ENCODE results near the gene RBMS3. TPM values are rescaled to one million over a fixed set of nuclear protein-coding genes. Genes with fewer than 3 reads are reported as not detected.

RBMS3 gene
- total and polyA plus RNA-seq, 2 donors (not counting 1 experiment from before 2014, with no cell fraction given): 26.9 to 68.4 TPM

DNA sequence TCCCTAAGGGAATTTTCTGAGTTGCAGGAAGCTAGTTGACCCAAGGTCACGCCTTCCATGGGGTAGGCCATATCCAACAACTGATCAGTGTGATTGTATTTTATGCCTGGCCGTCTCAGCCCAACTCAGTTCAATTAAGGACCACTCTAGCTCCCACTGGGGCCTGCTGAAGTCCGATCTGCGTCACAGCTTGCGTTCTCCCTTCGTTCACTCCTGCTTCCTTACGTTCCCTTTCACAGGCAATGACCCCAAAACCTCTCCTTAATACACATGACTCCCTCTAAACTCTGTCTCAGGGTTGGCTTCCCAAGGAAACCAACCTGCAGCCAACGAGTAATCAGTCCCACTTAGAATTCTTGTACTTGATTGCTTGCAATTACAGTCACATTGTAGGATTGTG, 428.0 kb downstream of the RBMS3 start:
- H3K9me3 ChIP-seq (ENCODE audit: control insufficient read depth, insufficient read depth, low read depth, low read length): no peaks in the 10 kb centered on the region
- no peaks in the 10 kb centered on the region for H3K36me3 ChIP-seq (ENCODE audit: control insufficient read depth, insufficient read depth, low read length)
- no peak for DNase-seq (ENCODE audit: low read depth in 2 of 2)
- H3K79me2 ChIP-seq (ENCODE audit: control insufficient read depth, insufficient read depth, low read length): no peaks in the 10 kb centered on the region
- no peaks in the 10 kb centered on the region for H3K4me1 ChIP-seq (ENCODE audit: control insufficient read depth, extremely low read depth, insufficient read depth, low read length)
- no peak overlapping the region for H3K9ac ChIP-seq (ENCODE audit: insufficient read depth, low read length)
- H2AFZ ChIP-seq (ENCODE audit: low read length): no peak overlapping the region
- no peak for TF ChIP-seq EZH2 (IDR thresholded peaks at IDR 0.05; ENCODE audit: low read length, missing control alignments)
- TF ChIP-seq, protein P1, sequence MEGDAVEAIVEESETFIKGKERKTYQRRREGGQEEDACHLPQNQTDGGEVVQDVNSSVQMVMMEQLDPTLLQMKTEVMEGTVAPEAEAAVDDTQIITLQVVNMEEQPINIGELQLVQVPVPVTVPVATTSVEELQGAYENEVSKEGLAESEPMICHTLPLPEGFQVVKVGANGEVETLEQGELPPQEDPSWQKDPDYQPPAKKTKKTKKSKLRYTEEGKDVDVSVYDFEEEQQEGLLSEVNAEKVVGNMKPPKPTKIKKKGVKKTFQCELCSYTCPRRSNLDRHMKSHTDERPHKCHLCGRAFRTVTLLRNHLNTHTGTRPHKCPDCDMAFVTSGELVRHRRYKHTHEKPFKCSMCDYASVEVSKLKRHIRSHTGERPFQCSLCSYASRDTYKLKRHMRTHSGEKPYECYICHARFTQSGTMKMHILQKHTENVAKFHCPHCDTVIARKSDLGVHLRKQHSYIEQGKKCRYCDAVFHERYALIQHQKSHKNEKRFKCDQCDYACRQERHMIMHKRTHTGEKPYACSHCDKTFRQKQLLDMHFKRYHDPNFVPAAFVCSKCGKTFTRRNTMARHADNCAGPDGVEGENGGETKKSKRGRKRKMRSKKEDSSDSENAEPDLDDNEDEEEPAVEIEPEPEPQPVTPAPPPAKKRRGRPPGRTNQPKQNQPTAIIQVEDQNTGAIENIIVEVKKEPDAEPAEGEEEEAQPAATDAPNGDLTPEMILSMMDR (conservative IDR thresholded peaks at IDR 0.05 in 1 of 2, IDR thresholded peaks at IDR 0.05 in 1 of 2; ENCODE audit: low read depth in 1 of 2, low read length in 2 of 2): no peak
- H4K20me1 ChIP-seq (ENCODE audit: control insufficient read depth, extremely low read depth, insufficient read depth, low read length): no peaks in the 10 kb centered on the region
- no peak overlapping the region for H3K27ac ChIP-seq (ENCODE audit: insufficient read depth, low read length)
- H3K4me3 ChIP-seq (replicated peaks in 1 of 4; ENCODE audit: control extremely low read depth in 1 of 4, insufficient read depth in 1 of 4, low read depth in 3 of 4, low read length in 4 of 4): no peak overlapping the region
- no peaks in the 10 kb centered on the region for H3K27me3 ChIP-seq (ENCODE audit: control insufficient read depth, insufficient read depth, low read length)
- no peak overlapping the region for H3K4me2 ChIP-seq (ENCODE audit: extremely low read depth, insufficient read depth, low read length)

DNA sequence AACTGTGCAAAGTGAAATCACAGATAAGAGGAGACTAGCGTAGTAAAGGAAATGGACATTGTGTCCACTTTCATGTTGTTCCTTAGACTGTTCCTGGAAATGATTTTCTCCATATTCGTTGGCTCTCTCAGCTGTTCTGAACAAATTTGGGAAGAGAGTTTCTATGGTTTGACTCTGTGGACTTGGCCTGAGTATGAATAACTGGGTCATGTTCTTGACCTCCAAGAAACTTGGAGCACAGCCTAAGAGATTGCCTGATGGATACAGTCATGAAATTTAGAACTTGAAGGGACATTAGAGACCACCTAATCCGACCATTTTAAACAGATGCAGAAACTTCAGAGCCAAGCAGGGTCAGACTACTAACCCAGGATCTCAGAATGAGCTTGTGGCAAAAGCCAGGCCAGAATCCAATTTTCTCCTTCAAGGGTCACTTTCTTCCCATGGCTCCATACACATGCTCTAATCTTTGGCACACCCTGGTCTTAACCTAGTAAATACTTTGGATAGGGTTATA, 430.4 kb downstream of the RBMS3 start:
- H3K27ac ChIP-seq (ENCODE audit: insufficient read depth, low read length): no peak overlapping the region
- DNase-seq (ENCODE audit: low read depth in 2 of 2): peak in 1 of 2 donors; percentile 31

DNA sequence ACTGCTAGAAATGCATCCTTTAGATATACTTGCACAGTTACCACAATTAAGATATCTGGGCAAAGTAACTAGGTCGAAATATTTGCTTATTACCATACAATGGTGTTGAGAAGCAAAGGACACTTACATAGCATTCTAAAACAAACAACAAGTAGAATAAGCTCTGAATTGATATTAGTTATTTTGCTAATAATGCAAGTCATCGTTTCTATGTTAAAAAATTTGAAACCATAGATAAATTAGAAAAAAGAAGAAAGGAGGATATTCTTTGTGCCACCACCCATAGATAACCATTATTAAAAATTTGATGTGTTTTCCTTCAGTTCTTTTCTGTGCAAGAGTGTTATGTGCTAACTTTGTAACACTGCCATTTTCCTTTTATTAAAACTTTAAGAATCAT, 435.3 kb downstream of the RBMS3 start:
- no peak for DNase-seq (ENCODE audit: low read depth in 2 of 2)
- Histone ChIP-seq H3K4me2 (ENCODE audit: extremely low read depth, insufficient read depth, low read length) (no peak overlapping the region), H3K79me2 (ENCODE audit: control insufficient read depth, insufficient read depth, low read length) (no peaks in the 10 kb centered on the region), H3K36me3 (ENCODE audit: control insufficient read depth, insufficient read depth, low read length) (no peaks in the 10 kb centered on the region), H3K27me3 (ENCODE audit: control insufficient read depth, insufficient read depth, low read length) (no peaks in the 10 kb centered on the region), H3K9me3 (ENCODE audit: control insufficient read depth, insufficient read depth, low read depth, low read length) (no peaks in the 10 kb centered on the region), H3K4me3 (replicated peaks in 1 of 4; ENCODE audit: control extremely low read depth in 1 of 4, insufficient read depth in 1 of 4, low read depth in 3 of 4, low read length in 4 of 4) (no peak overlapping the region), H4K20me1 (ENCODE audit: control insufficient read depth, extremely low read depth, insufficient read depth, low read length) (no peaks in the 10 kb centered on the region), H3K4me1 (ENCODE audit: control insufficient read depth, extremely low read depth, insufficient read depth, low read length) (no peaks in the 10 kb centered on the region), H3K27ac (ENCODE audit: insufficient read depth, low read length) (no peak overlapping the region), H3K9ac (ENCODE audit: insufficient read depth, low read length) (no peak overlapping the region), H2AFZ (ENCODE audit: low read length) (no peak overlapping the region)
- no peak for TF ChIP-seq EZH2 (IDR thresholded peaks at IDR 0.05; ENCODE audit: low read length, missing control alignments)
- TF ChIP-seq, protein P1 (conservative IDR thresholded peaks at IDR 0.05 in 1 of 2, IDR thresholded peaks at IDR 0.05 in 1 of 2; ENCODE audit: low read depth in 1 of 2, low read length in 2 of 2): no peak

More for the DNA sequence above, 430.4 kb downstream of the RBMS3 start:
- Histone ChIP-seq H3K79me2 (ENCODE audit: control insufficient read depth, insufficient read depth, low read length) (no peaks in the 10 kb centered on the region), H4K20me1 (ENCODE audit: control insufficient read depth, extremely low read depth, insufficient read depth, low read length) (no peaks in the 10 kb centered on the region), H3K27me3 (ENCODE audit: control insufficient read depth, insufficient read depth, low read length) (no peaks in the 10 kb centered on the region), H3K4me1 (ENCODE audit: control insufficient read depth, extremely low read depth, insufficient read depth, low read length) (no peaks in the 10 kb centered on the region), H2AFZ (ENCODE audit: low read length) (no peak overlapping the region), H3K9me3 (ENCODE audit: control insufficient read depth, insufficient read depth, low read depth, low read length) (no peaks in the 10 kb centered on the region), H3K4me2 (ENCODE audit: extremely low read depth, insufficient read depth, low read length) (no peak overlapping the region), H3K4me3 (replicated peaks in 1 of 4; ENCODE audit: control extremely low read depth in 1 of 4, insufficient read depth in 1 of 4, low read depth in 3 of 4, low read length in 4 of 4) (no peak overlapping the region), H3K36me3 (ENCODE audit: control insufficient read depth, insufficient read depth, low read length) (no peaks in the 10 kb centered on the region), H3K9ac (ENCODE audit: insufficient read depth, low read length) (no peak overlapping the region)
- TF ChIP-seq, protein P1 (conservative IDR thresholded peaks at IDR 0.05 in 1 of 2, IDR thresholded peaks at IDR 0.05 in 1 of 2; ENCODE audit: low read depth in 1 of 2, low read length in 2 of 2): no peak
- no peak for TF ChIP-seq EZH2 (IDR thresholded peaks at IDR 0.05; ENCODE audit: low read length, missing control alignments)
